Measurements from ENCODE around the gene TAF4B. TPM values are rescaled to one million over a fixed set of nuclear protein-coding genes. Genes with fewer than 3 reads are reported as not detected.

Gene TAF4B
- total and polyA plus RNA-seq, 2 of the 8 experiments (the other 6 are each of a cell fraction or from before 2014, with no cell fraction given) = 9.3 to 19.8 TPM

DNA sequence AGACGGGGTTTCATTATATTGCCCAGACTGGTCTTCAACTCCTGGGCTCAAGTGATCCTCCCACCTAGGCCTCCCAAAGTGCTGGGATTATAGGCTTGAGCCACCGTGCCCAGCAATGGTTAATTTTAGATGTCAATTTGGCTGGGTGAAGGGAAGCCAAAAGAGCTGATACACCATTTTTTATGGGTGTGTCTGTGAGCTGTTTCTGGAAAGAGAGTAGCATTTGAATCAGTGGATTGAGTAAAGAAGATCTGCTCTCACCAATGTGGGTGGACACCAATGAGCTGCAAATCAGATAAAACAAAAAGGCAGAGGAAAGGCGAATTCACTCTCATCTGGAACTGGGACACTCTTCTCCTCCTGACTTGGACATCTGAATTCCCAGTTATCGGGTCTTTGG is 16.1 kb upstream of the TAF4B start:
- no peaks in the 10 kb centered on the region; a peak in 1 of 7 replicates for H3K4me1 ChIP-seq (replicated peaks in 1 of 4; ENCODE audit: control insufficient read depth in 3 of 4, insufficient read depth in 4 of 4, low read length in 3 of 4)
- H3K23me2 ChIP-seq (ENCODE audit: low read depth, low read length) = no peaks in the 10 kb centered on the region
- no peak overlapping the region for H3K27ac ChIP-seq (ENCODE audit: low read depth, low read length)
- H3K27me3 ChIP-seq (replicated peaks in 1 of 4; ENCODE audit: control insufficient read depth in 3 of 4, extremely low read depth in 1 of 4, insufficient read depth in 3 of 4, low read length in 3 of 4) = no peaks in the 10 kb centered on the region
- no peaks in the 10 kb centered on the region for H3K36me3 ChIP-seq (ENCODE audit: control insufficient read depth in 2 of 4, insufficient read depth in 4 of 4, low read length in 3 of 4)
- H2AK5ac ChIP-seq (ENCODE audit: low read depth, low read length) = no peak overlapping the region
- no peak overlapping the region for H2BK12ac ChIP-seq (ENCODE audit: low read depth, low read length)
- no peaks in the 10 kb centered on the region for H3K79me2 ChIP-seq (ENCODE audit: control insufficient read depth in 1 of 2, insufficient read depth in 2 of 2, low read length in 2 of 2)
- WGBS, 2 experiments (ENCODE audit: extremely low coverage in 1 of 2, insufficient coverage in 1 of 2, insufficient read length in 1 of 2, insufficient replicate concordance in 2 of 2, low coverage in 1 of 2, low lambda C conversion rate in 2 of 2, missing lambda C conversion rate in 1 of 2) = 84% methylated on average over 4 of the region's 4 CpGs; no CpG with 5 or more reads in 1 of the 2 experiments
- no peak overlapping the region for H3K18ac ChIP-seq (ENCODE audit: extremely low read depth, low read length)
- H3K56ac ChIP-seq (replicated peaks; ENCODE audit: insufficient read length, low read depth, low read length) = no peak overlapping the region
- H3K14ac ChIP-seq (ENCODE audit: insufficient read length) = no peak overlapping the region
- POLR2A ChIA-PET (ENCODE audit: partially characterized antibody) = no interaction called here
- no peak overlapping the region for H4K91ac ChIP-seq (replicated peaks; ENCODE audit: insufficient read length, low read length)
- H4K5ac ChIP-seq (ENCODE audit: insufficient read length, low read depth, low read length) = no peak overlapping the region
- H2BK15ac ChIP-seq (ENCODE audit: low read length) = no peak overlapping the region
- no peak overlapping the region for H4K8ac ChIP-seq (ENCODE audit: extremely low read depth, insufficient read depth, low read length)
- H4K20me1 ChIP-seq (replicated peaks in 1 of 2; ENCODE audit: control insufficient read depth in 1 of 2, insufficient read depth in 2 of 2, low read length in 2 of 2) = no peaks in the 10 kb centered on the region
- no peak overlapping the region for H3K4me3 ChIP-seq (ENCODE audit: extremely low read depth in 1 of 4, insufficient read depth in 2 of 4, low read depth in 3 of 4, low read length in 4 of 4)
- FAIRE-seq = no peak
- 0 out of 2 replicates have a peak overlapping the region, but pooled peaks have one; percentile 59 for H2AFZ ChIP-seq (ENCODE audit: low read length)
- CTCF ChIA-PET (ENCODE audit: partially characterized antibody) = interaction anchor here (0.8 kb wide), 1 partner anchor 10 kb away, joined by 4 read pairs; no protein-coding TSS in a partner anchor
- no peak for DNase-seq (ENCODE audit: low read depth in 1 of 2, low spot score in 2 of 2)
- H3K4me2 ChIP-seq (ENCODE audit: insufficient read depth in 1 of 2, low read depth in 2 of 2, low read length in 2 of 2) = no peak overlapping the region
- no peak overlapping the region for H2BK120ac ChIP-seq (replicated peaks; ENCODE audit: low read depth, low read length)
- H3K9me3 ChIP-seq (ENCODE audit: insufficient read depth in 2 of 2, low read depth in 1 of 2, low read length in 1 of 2) = no peaks in the 10 kb centered on the region
- no peaks in the 10 kb centered on the region for H3K79me1 ChIP-seq (ENCODE audit: low read depth, low read length)
- no peak overlapping the region for H2BK20ac ChIP-seq (ENCODE audit: low read length)
- H3K4ac ChIP-seq (replicated peaks; ENCODE audit: insufficient read length, low read depth, low read length) = no peak overlapping the region
- no peak overlapping the region for H3K23ac ChIP-seq (ENCODE audit: insufficient read length)
- no peak overlapping the region for H2BK5ac ChIP-seq (ENCODE audit: low read depth, low read length)
- H3K9ac ChIP-seq (replicated peaks in 1 of 4; ENCODE audit: extremely low read depth in 1 of 4, low read depth in 3 of 4, low read length in 3 of 4) = no peak overlapping the region
- TF ChIP-seq EP300 (IDR thresholded peaks at IDR 0.05; ENCODE audit: borderline replicate concordance in 1 of 2, low read depth in 2 of 2, low read length in 2 of 2) = no peak
- TF ChIP-seq, protein P1, sequence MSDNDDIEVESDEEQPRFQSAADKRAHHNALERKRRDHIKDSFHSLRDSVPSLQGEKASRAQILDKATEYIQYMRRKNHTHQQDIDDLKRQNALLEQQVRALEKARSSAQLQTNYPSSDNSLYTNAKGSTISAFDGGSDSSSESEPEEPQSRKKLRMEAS (IDR thresholded peaks at IDR 0.05) = no peak
- no peak for TF ChIP-seq SRF (IDR thresholded peaks at IDR 0.05; ENCODE audit: low read depth, low read length)
- no peak for TF ChIP-seq SIRT6 (IDR thresholded peaks at IDR 0.05; ENCODE audit: low read length)
- no peak for TF ChIP-seq JUND (IDR thresholded peaks at IDR 0.05; ENCODE audit: low read length)
- TF ChIP-seq SAP30 (IDR thresholded peaks at IDR 0.05; ENCODE audit: insufficient read depth, insufficient replicate concordance, low read length) = no peak
- no peak for TF ChIP-seq JUN (IDR thresholded peaks at IDR 0.05; ENCODE audit: low read depth, low read length)
- TF ChIP-seq NANOG (IDR thresholded peaks at IDR 0.05; ENCODE audit: insufficient read depth, low read depth, low read length, poor library complexity, severe bottlenecking) = no peak
- TF ChIP-seq CEBPB (IDR thresholded peaks at IDR 0.05; ENCODE audit: low read depth, low read length) = no peak
- TF ChIP-seq GTF2F1 (IDR thresholded peaks at IDR 0.05; ENCODE audit: borderline replicate concordance, low read depth, low read length) = no peak
- no peak for TF ChIP-seq SIN3A (conservative IDR thresholded peaks at IDR 0.05 in 1 of 2, IDR thresholded peaks at IDR 0.05 in 1 of 2; ENCODE audit: low read depth in 1 of 2, low read length in 2 of 2)
- TF ChIP-seq CBX8 (IDR thresholded peaks at IDR 0.05; ENCODE audit: borderline replicate concordance, low read depth, low read length) = no peak
- no peak for TF ChIP-seq TBP (IDR thresholded peaks at IDR 0.05; ENCODE audit: low read depth, low read length)
- TF ChIP-seq SUZ12 (IDR thresholded peaks at IDR 0.05; ENCODE audit: low read length) = no peak
